Measurements from ENCODE around the gene NPDC1.

Gene NPDC1

DNA sequence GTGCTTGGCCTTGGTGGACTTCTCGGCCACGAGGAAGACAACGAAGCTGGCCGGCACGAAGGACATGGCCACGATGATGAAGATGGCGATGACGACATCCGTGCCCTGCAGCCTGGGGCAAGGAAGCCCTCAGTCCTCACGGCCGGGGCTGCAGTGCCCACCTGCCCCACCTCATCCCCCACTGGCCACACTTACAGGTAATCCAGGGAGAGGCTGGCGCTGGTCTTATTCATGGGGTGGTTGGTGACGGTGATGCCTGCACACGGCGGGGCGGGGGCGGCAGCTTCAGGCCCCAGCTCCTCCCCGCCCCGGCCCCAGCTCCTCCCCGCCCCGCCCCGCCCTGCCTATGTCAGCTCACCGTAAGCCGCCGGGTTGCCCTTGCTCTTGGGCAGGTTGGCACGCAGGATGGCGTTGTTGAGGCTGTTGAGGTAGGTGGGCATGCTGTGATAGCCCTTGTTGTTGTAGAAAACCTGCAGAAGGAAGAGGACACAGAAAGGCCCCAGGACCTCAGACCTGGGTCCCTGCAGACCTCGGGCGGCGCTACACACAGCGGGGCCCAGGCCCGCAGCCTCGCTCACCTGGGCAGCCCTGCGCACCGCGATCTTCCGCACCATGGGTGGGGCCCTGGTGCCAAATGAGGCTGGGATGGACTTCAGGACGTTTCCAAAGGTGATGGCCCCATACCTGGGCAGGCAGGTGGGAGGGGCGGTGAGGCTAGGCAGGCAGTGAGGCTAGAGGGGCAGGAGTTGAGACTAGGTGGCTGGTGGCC, 33.9 kb downstream of the NPDC1 start:
- H3K27ac ChIP-seq: no peak overlapping the region
- no peaks in the 10 kb centered on the region for H3K36me3 ChIP-seq (ENCODE audit: control insufficient read depth, insufficient read depth, low read length)
- H2AFZ ChIP-seq: no peak overlapping the region
- TF ChIP-seq, protein P1, sequence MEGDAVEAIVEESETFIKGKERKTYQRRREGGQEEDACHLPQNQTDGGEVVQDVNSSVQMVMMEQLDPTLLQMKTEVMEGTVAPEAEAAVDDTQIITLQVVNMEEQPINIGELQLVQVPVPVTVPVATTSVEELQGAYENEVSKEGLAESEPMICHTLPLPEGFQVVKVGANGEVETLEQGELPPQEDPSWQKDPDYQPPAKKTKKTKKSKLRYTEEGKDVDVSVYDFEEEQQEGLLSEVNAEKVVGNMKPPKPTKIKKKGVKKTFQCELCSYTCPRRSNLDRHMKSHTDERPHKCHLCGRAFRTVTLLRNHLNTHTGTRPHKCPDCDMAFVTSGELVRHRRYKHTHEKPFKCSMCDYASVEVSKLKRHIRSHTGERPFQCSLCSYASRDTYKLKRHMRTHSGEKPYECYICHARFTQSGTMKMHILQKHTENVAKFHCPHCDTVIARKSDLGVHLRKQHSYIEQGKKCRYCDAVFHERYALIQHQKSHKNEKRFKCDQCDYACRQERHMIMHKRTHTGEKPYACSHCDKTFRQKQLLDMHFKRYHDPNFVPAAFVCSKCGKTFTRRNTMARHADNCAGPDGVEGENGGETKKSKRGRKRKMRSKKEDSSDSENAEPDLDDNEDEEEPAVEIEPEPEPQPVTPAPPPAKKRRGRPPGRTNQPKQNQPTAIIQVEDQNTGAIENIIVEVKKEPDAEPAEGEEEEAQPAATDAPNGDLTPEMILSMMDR (IDR thresholded peaks at IDR 0.05): no peak
- no peaks in the 10 kb centered on the region for H3K27me3 ChIP-seq (ENCODE audit: control insufficient read depth, insufficient read depth, low read length)
- no peaks in the 10 kb centered on the region for H3K79me2 ChIP-seq
- H3K4me3 ChIP-seq (ENCODE audit: low read depth, low read length): no peak overlapping the region
- no peaks in the 10 kb centered on the region for H3K9me3 ChIP-seq (ENCODE audit: control insufficient read depth, low read length)
- H3K9ac ChIP-seq: no peak overlapping the region
- H3K4me1 ChIP-seq: no peaks in the 10 kb centered on the region
- H3K4me2 ChIP-seq (ENCODE audit: low read length): no peak overlapping the region

DNA sequence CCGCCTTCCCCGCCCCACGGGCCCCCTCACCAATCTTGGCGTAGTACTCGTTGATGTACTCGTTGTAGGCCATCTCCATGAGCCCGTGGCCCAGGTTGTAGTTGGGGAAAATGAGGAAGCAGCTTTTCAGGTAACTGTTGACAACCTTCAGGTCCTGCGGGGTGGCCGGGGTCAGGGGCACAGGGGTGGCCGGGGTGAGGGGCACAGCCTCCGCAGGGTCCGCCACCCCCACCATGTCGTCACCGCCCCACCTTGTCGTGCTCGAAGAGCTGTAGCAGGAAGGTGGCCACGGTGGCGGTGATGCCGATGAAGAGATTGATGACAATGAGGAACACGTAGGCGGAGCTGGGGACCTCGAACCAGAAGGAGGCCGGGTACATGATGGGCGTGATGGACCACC, 34.8 kb downstream of the NPDC1 start:
- Histone ChIP-seq H3K4me3 (ENCODE audit: low read depth, low read length) (no peak overlapping the region), H2AFZ (no peak overlapping the region), H3K79me2 (no peaks in the 10 kb centered on the region), H3K9ac (no peak overlapping the region), H3K27ac (no peak overlapping the region), H3K4me1 (no peaks in the 10 kb centered on the region), H3K9me3 (ENCODE audit: control insufficient read depth, low read length) (no peaks in the 10 kb centered on the region), H3K4me2 (ENCODE audit: low read length) (no peak overlapping the region), H3K36me3 (ENCODE audit: control insufficient read depth, insufficient read depth, low read length) (no peaks in the 10 kb centered on the region), H3K27me3 (ENCODE audit: control insufficient read depth, insufficient read depth, low read length) (no peaks in the 10 kb centered on the region)
- TF ChIP-seq, protein P1 (IDR thresholded peaks at IDR 0.05): no peak

DNA sequence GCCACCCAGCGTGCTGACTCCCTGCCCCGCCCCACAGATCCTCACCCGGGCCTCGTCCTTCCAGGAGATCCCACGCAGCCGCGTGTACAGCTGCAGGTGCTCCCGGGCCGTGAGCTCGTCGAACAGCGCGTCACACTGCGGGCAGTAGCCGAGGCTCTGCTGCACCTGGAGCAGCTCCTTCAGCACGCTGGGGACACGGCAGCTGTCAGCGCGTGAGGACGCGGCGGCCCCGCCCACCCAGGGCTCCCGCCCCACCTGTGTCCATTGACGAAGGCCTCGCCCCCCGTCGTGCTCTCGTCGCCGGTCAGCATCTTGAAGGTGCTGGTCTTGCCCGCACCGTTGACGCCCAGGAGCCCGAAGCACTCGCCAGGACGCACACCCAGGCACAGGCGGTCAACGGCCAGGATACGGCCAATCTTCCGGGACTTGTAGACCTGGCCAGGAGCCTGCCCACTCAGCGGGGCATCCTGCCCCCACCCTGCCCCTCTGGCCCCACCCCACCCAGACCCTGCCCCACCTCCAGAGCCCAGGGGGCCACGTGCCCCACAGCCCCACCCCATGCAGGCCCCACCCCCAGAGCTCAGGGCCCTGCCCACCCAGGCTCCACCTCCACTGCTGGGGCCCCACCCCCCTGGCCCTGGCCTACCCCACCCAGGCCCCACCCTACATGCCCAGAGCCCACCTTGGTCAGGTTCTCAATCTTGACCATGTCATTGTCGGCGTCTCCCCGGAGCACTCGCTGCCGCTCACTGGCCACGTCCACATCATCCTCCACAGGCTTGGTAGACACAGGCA, 35.8 kb downstream of the NPDC1 start:
- no peaks in the 10 kb centered on the region for H3K79me2 ChIP-seq
- H3K27ac ChIP-seq: no peak overlapping the region
- H3K27me3 ChIP-seq (ENCODE audit: control insufficient read depth, insufficient read depth, low read length): no peaks in the 10 kb centered on the region
- no peak overlapping the region for H2AFZ ChIP-seq
- H3K36me3 ChIP-seq (ENCODE audit: control insufficient read depth, insufficient read depth, low read length): no peaks in the 10 kb centered on the region
- H3K9me3 ChIP-seq (ENCODE audit: control insufficient read depth, low read length): no peaks in the 10 kb centered on the region
- no peak overlapping the region for H3K9ac ChIP-seq
- no peaks in the 10 kb centered on the region for H3K4me1 ChIP-seq
- H3K4me2 ChIP-seq (ENCODE audit: low read length): no peak overlapping the region
- no peak overlapping the region for H3K4me3 ChIP-seq (ENCODE audit: low read depth, low read length)
- TF ChIP-seq, protein P1 (IDR thresholded peaks at IDR 0.05): no peak

DNA sequence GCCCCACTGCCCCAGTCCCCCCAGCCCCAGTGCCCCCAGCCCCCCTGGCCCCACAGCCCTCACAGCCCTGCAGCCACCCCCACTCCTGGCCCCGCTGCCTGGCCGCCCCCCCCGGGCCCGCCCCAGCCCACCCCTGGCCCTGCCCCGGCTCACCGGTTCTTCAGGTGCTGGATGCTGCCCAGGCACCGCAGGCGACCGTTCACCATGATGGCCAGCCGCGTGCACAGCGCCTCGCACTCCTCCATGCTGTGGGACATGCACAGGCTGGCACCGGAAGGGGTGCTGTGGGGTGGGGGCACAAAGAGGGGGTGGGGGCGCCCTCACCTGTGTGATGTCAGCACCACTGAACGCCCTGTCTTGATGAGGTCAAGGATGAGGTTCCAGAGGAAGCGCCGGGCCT, 36.8 kb downstream of the NPDC1 start:
- no peaks in the 10 kb centered on the region for H3K36me3 ChIP-seq (ENCODE audit: control insufficient read depth, insufficient read depth, low read length)
- H3K79me2 ChIP-seq: no peaks in the 10 kb centered on the region
- TF ChIP-seq, protein P1 (IDR thresholded peaks at IDR 0.05): no peak
- H3K9ac ChIP-seq: no peak overlapping the region
- no peak overlapping the region for H3K27ac ChIP-seq
- no peaks in the 10 kb centered on the region for H3K4me1 ChIP-seq
- H3K9me3 ChIP-seq (ENCODE audit: control insufficient read depth, low read length): no peaks in the 10 kb centered on the region
- H3K27me3 ChIP-seq (ENCODE audit: control insufficient read depth, insufficient read depth, low read length): no peaks in the 10 kb centered on the region
- H3K4me2 ChIP-seq (ENCODE audit: low read length): no peak overlapping the region
- H2AFZ ChIP-seq: no peak overlapping the region
- no peak overlapping the region for H3K4me3 ChIP-seq (ENCODE audit: low read depth, low read length)
